MM.1S (cell line): ENCODE results near the gene DNAJC3.

Experiments
- DNase-seq: peaks from one replicate; pipeline ENCODE4 v3.0.0-alpha.2; 2015
- H2AFZ ChIP-seq: fragments of 300-600 bp; sonication (generic); 2 replicates; pipeline ENCODE4 v1.6.0; 2016; ENCODE audit warnings: antibody characterized with exemption, low read length
- H3F3A ChIP-seq: fragments of 300-600 bp; sonication (generic); 2 replicates; pipeline ENCODE4 v1.6.1; 2016; ENCODE audit warnings: mild to moderate bottlenecking, antibody characterized with exemption, low read length, moderate library complexity, mixed read lengths; ENCODE audit not compliant: insufficient read depth
- H3K27ac ChIP-seq: fragments of 300-600 bp; sonication (generic); 2 replicates; pipeline ENCODE4 v1.5.1; 2016; ENCODE audit warnings: mild to moderate bottlenecking, low read length
- H3K27me3 ChIP-seq: fragments of 300-600 bp; sonication (generic); replicated peaks from 2 replicates; pipeline ENCODE4 v1.6.0; 2016; ENCODE audit warnings: low read length; ENCODE audit not compliant: insufficient read depth
- H3K36me3 ChIP-seq: fragments of 300-600 bp; sonication (generic); replicated peaks from 2 replicates; pipeline ENCODE4 v1.6.1; 2016; ENCODE audit warnings: mild to moderate bottlenecking, low read length, mixed read lengths; ENCODE audit not compliant: insufficient read depth
- H3K4me1 ChIP-seq: fragments of 300-600 bp; sonication (generic); 2 replicates; pipeline ENCODE4 v1.6.1; 2016; ENCODE audit warnings: low read length, mixed read lengths
- H3K4me2 ChIP-seq: fragments of 300-600 bp; sonication (generic); 2 replicates; pipeline ENCODE4 v1.6.0; 2016; ENCODE audit warnings: low read depth, low read length
- H3K4me3 ChIP-seq: fragments of 300-600 bp; sonication (generic); 2 replicates; pipeline ENCODE4 v1.5.1; 2016; ENCODE audit warnings: low read length, mixed read lengths
- H3K79me2 ChIP-seq: fragments of 300-600 bp; sonication (generic); 2 replicates; pipeline ENCODE4 v1.6.1; 2016; ENCODE audit warnings: mixed run types, low read length, mixed read lengths
- H3K9ac ChIP-seq: fragments of 300-600 bp; sonication (generic); 2 replicates; pipeline ENCODE4 v1.6.1; 2016; ENCODE audit warnings: low read length, mixed read lengths
- H3K9me2 ChIP-seq: fragments of 300-600 bp; sonication (generic); replicated peaks from 2 replicates; pipeline ENCODE4 v1.6.1; 2016; ENCODE audit warnings: mild to moderate bottlenecking, low read length, mixed read lengths; ENCODE audit not compliant: insufficient read depth
- H3K9me3 ChIP-seq: fragments of 300-600 bp; sonication (generic); replicated peaks from 2 replicates; pipeline ENCODE4 v1.6.1; 2016; ENCODE audit warnings: mild to moderate bottlenecking, low read length, mixed read lengths; ENCODE audit not compliant: insufficient read depth
- H4K20me1 ChIP-seq: fragments of 300-600 bp; sonication (generic); 2 replicates; pipeline ENCODE4 v1.6.1; 2016; ENCODE audit warnings: mild to moderate bottlenecking, low read length, moderate library complexity, mixed read lengths; ENCODE audit not compliant: insufficient read depth
- CTCF ChIP-seq: fragments of 300-600 bp; sonication (generic); IDR thresholded peaks from 2 replicates; pipeline ENCODE4 v1.5.1; 2016; ENCODE audit warnings: antibody characterized with exemption, low read length, mixed read lengths
- EZH2 ChIP-seq: fragments of 300-600 bp; sonication (generic); optimal IDR thresholded peaks from 2 replicates; pipeline ENCODE3; 2017; ENCODE audit warnings: low read depth, mild to moderate bottlenecking, antibody characterized with exemption, low read length, mixed read lengths
- EZH2phosphoT487 ChIP-seq: fragments of 300-600 bp; sonication (generic); IDR thresholded peaks from 2 replicates; pipeline ENCODE4 v1.6.1; 2018; ENCODE audit warnings: antibody characterized with exemption, low read length

The DNAJC3 gene

DNA sequence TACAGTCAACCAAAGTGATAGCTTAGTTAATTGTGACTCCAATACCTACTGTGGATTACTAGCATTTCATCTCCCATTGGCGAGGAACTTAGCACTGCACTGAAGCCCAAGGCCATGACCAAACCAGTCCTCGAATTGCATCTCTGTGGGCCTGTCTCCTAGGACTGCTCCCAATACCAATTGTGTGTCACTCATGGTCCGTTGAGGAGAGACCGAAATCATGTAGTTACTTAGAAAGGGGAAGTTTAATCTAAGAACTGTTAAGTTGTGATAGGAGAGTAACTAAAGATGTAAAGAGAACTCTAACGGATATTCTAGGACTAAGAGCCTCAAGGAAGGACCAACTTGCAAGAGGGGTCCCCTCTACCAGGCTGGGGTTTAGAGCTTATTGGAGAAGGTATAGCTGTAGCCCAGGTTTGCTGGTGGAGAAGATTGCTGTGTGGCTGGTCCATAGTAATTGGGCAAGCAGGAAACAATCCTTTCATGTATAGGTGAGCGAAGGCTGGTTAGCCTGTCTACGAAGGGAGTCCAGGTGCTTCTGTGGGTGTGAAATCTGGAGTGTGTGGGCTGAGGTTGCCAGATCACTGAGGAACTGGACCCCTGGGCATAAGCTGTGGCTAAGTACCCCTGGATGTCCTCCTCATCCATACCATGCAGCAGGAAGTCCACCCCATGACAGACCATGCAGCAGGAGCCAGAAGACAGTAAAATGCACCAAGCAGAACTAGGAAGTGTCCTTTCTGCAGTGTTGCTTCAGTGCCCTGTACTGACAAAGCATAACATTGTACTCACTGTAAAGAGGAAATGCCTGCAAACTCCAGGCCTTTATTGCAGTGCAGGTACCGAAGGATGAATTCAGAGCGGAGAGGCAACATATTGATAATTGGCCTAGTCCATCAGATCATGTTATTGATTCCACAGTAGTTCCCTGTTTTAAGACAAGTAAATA lies 30.8 kb downstream of the DNAJC3 start:
- TF ChIP-seq EZH2 (no peak), CTCF (no peak), EZH2phosphoT487 (no peak)
- H3K9me3 ChIP-seq: no peaks in the 10 kb centered on the region
- H3K9me2 ChIP-seq: no peaks in the 10 kb centered on the region
- H3K4me1 ChIP-seq: no peaks in the 10 kb centered on the region
- no peak overlapping the region for H3K4me2 ChIP-seq
- no peak overlapping the region for H2AFZ ChIP-seq
- no peaks in the 10 kb centered on the region; the same call in 1 of the 2 replicates for H3K36me3 ChIP-seq
- H3K27me3 ChIP-seq: no peaks in the 10 kb centered on the region
- no peak overlapping the region for H3K9ac ChIP-seq
- H3F3A ChIP-seq: no peaks in the 10 kb centered on the region
- H3K4me3 ChIP-seq: no peak overlapping the region
- H4K20me1 ChIP-seq: no peaks in the 10 kb centered on the region
- DNase-seq: peak; percentile 5
- no peak overlapping the region for H3K27ac ChIP-seq
- peaks cover 10% of the 10 kb centered on the region for H3K79me2 ChIP-seq

DNA sequence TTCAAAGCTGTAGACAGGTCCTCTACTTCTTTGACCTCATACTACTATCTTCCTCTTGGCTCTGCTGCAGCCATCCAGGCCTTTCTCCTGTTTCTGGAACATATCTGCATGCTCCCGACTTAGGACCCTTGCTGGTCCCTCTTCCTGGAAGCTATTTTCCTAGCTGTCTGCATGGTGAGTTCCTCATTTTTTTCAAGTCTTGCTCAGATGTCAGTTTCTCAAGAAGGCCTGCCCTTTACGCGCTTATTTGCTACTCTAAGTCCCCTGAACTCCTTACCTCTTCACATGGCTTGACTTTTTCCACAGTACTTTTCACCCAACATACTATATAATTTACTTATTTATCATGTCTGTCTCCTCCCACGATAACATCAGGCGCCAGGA lies 31.4 kb downstream of the DNAJC3 start:
- TF ChIP-seq EZH2 (no peak), EZH2phosphoT487 (no peak), CTCF (no peak)
- Histone ChIP-seq H3K79me2 (peaks cover 16% of the 10 kb centered on the region), H3K4me3 (no peak overlapping the region)

GRCh38 chr13:95708811-95709500 lies 32.0 kb downstream of the DNAJC3 start:
- no peak overlapping the region for H3K27ac ChIP-seq

More for the DNA sequence above, 31.4 kb downstream of the DNAJC3 start:
- Histone ChIP-seq H3K9ac (no peak overlapping the region), H3K4me2 (no peak overlapping the region), H3K36me3 (no peaks in the 10 kb centered on the region; the same call in 1 of the 2 replicates), H4K20me1 (no peaks in the 10 kb centered on the region; the same call in 1 of the 2 replicates), H3K27me3 (no peaks in the 10 kb centered on the region), H3K9me2 (no peaks in the 10 kb centered on the region), H2AFZ (no peak overlapping the region), H3K4me1 (no peaks in the 10 kb centered on the region), H3K27ac (no peak overlapping the region), H3F3A (no peaks in the 10 kb centered on the region), H3K9me3 (no peaks in the 10 kb centered on the region)
- DNase-seq: no peak

More at GRCh38 chr13:95708811-95709500, 32.0 kb downstream of the DNAJC3 start:
- Histone ChIP-seq H3K79me2 (peaks cover 19% of the 10 kb centered on the region), H2AFZ (no peak overlapping the region), H3K36me3 (no peaks in the 10 kb centered on the region; the same call in 1 of the 2 replicates), H3K9me3 (no peaks in the 10 kb centered on the region), H3K9ac (no peak overlapping the region), H3K4me2 (no peak overlapping the region), H3K4me1 (no peaks in the 10 kb centered on the region), H3K27me3 (no peaks in the 10 kb centered on the region), H3K9me2 (no peaks in the 10 kb centered on the region), H4K20me1 (no peaks in the 10 kb centered on the region; the same call in 1 of the 2 replicates), H3F3A (no peaks in the 10 kb centered on the region), H3K4me3 (no peak overlapping the region)
- no peak for TF ChIP-seq EZH2phosphoT487
- TF ChIP-seq EZH2: no peak
- no peak for TF ChIP-seq CTCF
- DNase-seq: no peak
